Prostate gland (tissue), 2 donors: ENCODE measurements around the gene LGALS9.

Experiments used
- CTCF ChIP-seq, 4 experiments: fragments of 200-600 bp in 2 of 4; fragments of 450-650 bp in 2 of 4; sonication (generic) in 2 of 4; IDR thresholded peaks; 1 replicate in 3 of 4; 2 replicates in 1 of 4; pipeline ENCODE4 v1.5.1; 2016 to 2019; ENCODE audit warnings: antibody characterized with exemption in 4 of 4, mild to moderate bottlenecking in 2 of 4, moderate library complexity in 2 of 4
- POLR2A ChIP-seq: fragments of 450-650 bp; IDR thresholded peaks from one replicate; pipeline ENCODE4 v1.6.1; 2016; ENCODE audit warnings: antibody characterized with exemption, mild to moderate bottlenecking

- TF ChIP-seq CTCF (IDR thresholded peaks at IDR 0.05) (no peak), POLR2A (no peak)
These were observed 3.8 kb downstream of the LGALS9 start for GRCh38 chr17:27634776-27635175.
